Measurements from ENCODE around the gene PRKCB. TPM values are rescaled to one million over a fixed set of nuclear protein-coding genes. Genes with fewer than 3 reads are reported as not detected.
"Not testable (repeated sequence)": the region's sequence is repeated elsewhere in the genome, so short reads cannot be mapped to it uniquely, and the experiment has no call there.

The PRKCB gene
- total RNA-seq, 1 donor from 2014 or later, result 28.7 TPM

DNA sequence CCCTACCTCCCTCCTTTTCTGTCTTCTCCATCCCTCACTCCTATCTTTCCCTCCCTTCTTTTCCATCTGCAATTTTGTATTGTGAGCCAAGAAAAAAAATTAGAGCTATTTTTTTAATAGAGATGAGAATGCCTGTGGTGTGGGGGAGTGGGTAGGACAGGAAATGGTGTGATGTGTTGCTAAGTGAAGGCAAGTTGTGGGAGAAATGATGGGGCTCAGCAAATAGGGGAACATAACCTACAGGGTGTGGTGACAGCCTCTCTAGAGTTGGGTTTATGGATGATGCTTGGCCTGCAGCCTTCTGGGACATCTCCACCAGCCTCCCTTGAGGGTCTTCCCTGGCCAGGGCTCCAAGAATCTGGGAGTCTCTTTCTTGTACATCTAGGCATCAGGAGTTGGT is 257.3 kb downstream of the PRKCB start:
- no peak for DNase-seq (ENCODE audit: low spot score)
- no peaks in the 10 kb centered on the region for H3K27me3 Mint-ChIP-seq (ENCODE audit: unreplicated experiment)
- H3K4me3 Mint-ChIP-seq (ENCODE audit: unreplicated experiment), result no peak overlapping the region
- peaks cover 10% of the 10 kb centered on the region for H3K4me1 Mint-ChIP-seq (ENCODE audit: unreplicated experiment)
- no peak overlapping the region for H3K27ac Mint-ChIP-seq (ENCODE audit: unreplicated experiment)
- TF ChIP-seq, protein P1, sequence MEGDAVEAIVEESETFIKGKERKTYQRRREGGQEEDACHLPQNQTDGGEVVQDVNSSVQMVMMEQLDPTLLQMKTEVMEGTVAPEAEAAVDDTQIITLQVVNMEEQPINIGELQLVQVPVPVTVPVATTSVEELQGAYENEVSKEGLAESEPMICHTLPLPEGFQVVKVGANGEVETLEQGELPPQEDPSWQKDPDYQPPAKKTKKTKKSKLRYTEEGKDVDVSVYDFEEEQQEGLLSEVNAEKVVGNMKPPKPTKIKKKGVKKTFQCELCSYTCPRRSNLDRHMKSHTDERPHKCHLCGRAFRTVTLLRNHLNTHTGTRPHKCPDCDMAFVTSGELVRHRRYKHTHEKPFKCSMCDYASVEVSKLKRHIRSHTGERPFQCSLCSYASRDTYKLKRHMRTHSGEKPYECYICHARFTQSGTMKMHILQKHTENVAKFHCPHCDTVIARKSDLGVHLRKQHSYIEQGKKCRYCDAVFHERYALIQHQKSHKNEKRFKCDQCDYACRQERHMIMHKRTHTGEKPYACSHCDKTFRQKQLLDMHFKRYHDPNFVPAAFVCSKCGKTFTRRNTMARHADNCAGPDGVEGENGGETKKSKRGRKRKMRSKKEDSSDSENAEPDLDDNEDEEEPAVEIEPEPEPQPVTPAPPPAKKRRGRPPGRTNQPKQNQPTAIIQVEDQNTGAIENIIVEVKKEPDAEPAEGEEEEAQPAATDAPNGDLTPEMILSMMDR (IDR thresholded peaks at IDR 0.05; ENCODE audit: unreplicated experiment), result no peak
- peaks cover 17% of the 10 kb centered on the region for H3K9me3 Mint-ChIP-seq (ENCODE audit: unreplicated experiment)
- H3K36me3 Mint-ChIP-seq (ENCODE audit: low read depth, unreplicated experiment), result peaks cover 29% of the 10 kb centered on the region

DNA sequence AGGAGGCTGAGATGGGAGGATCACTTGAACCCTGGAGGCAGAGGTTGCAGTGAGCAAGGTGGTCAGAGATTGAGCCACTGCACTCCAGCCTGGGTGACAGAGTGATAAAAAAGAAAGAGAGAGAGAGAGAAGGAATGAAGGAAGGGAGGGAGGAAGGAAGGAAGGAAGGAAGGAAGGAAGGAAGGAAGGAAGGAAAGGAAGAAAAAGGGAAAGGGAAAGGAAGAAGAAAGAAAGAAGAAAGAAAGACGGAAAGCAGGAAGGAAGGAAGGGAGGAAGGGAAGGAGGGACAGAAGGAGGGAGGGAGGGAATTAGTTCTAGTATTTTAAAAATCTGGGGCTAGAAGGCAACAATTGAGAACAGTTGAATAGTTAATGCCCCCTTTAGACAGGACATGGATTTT is 258.9 kb downstream of the PRKCB start:
- no peak overlapping the region for H3K27ac Mint-ChIP-seq (ENCODE audit: unreplicated experiment)
- H3K36me3 Mint-ChIP-seq (ENCODE audit: low read depth, unreplicated experiment), result peaks cover 29% of the 10 kb centered on the region
- H3K9me3 Mint-ChIP-seq (ENCODE audit: unreplicated experiment), result peaks cover 17% of the 10 kb centered on the region
- peaks cover 8% of the 10 kb centered on the region for H3K4me1 Mint-ChIP-seq (ENCODE audit: unreplicated experiment)
- no peak for DNase-seq (ENCODE audit: low spot score)
- TF ChIP-seq, protein P1 (IDR thresholded peaks at IDR 0.05; ENCODE audit: unreplicated experiment), result no peak
- no peak overlapping the region for H3K4me3 Mint-ChIP-seq (ENCODE audit: unreplicated experiment)
- H3K27me3 Mint-ChIP-seq (ENCODE audit: unreplicated experiment), result no peaks in the 10 kb centered on the region

DNA sequence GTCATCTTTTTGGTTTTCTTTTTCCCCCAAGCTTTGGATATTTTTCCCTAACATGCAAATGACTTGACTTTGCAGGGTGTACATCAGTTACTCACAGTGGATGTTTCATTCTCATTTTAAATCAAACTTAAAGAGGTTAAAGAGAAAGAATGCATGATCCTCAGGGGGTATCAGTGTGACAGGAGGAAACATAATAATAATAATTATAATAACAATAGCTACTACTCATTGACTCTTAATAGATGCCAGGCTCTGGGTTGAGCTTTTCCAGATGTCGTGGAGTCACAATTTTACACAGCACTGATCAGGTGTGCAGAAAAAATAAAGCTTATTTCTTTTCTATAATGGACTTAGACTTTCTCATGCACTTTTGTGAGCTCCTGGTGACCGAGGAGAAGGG is 263.1 kb downstream of the PRKCB start:
- Mint-ChIP-seq H3K27me3 (ENCODE audit: unreplicated experiment) (no peaks in the 10 kb centered on the region), H3K4me3 (ENCODE audit: unreplicated experiment) (no peak overlapping the region), H3K4me1 (ENCODE audit: unreplicated experiment) (peaks cover 8% of the 10 kb centered on the region), H3K27ac (ENCODE audit: unreplicated experiment) (no peak overlapping the region), H3K9me3 (ENCODE audit: unreplicated experiment) (no peaks in the 10 kb centered on the region), H3K36me3 (ENCODE audit: low read depth, unreplicated experiment) (peaks cover 18% of the 10 kb centered on the region)
- TF ChIP-seq, protein P1 (IDR thresholded peaks at IDR 0.05; ENCODE audit: unreplicated experiment), result no peak
- DNase-seq (ENCODE audit: low spot score), result no peak

DNA sequence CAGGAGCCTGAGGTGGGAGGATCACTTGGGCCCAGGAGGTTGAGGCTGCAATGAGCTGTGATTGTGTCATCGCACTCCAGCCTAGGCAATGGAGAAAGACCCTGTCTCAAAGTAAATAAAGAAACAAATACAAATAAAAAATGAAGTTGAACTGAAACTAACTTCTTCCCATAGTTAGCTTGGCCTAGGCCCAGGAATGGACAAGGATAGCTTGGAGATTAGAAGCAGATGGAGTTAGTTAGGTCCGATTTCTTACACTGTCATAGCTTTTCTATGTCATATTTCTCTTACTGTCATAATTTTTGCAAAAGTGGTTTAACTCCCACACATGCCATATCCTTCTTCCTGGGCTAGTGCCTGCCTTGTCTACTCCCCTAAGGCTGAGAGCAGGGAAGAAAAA is 265.6 kb downstream of the PRKCB start:
- TF ChIP-seq, protein P1 (IDR thresholded peaks at IDR 0.05; ENCODE audit: unreplicated experiment), result no peak
- H3K36me3 Mint-ChIP-seq (ENCODE audit: low read depth, unreplicated experiment), result peaks cover 4% of the 10 kb centered on the region
- H3K9me3 Mint-ChIP-seq (ENCODE audit: unreplicated experiment), result no peaks in the 10 kb centered on the region
- no peak overlapping the region for H3K4me3 Mint-ChIP-seq (ENCODE audit: unreplicated experiment)
- no peaks in the 10 kb centered on the region for H3K27me3 Mint-ChIP-seq (ENCODE audit: unreplicated experiment)
- no peak overlapping the region for H3K27ac Mint-ChIP-seq (ENCODE audit: unreplicated experiment)
- peaks cover 8% of the 10 kb centered on the region for H3K4me1 Mint-ChIP-seq (ENCODE audit: unreplicated experiment)
- DNase-seq (ENCODE audit: low spot score), result no peak

DNA sequence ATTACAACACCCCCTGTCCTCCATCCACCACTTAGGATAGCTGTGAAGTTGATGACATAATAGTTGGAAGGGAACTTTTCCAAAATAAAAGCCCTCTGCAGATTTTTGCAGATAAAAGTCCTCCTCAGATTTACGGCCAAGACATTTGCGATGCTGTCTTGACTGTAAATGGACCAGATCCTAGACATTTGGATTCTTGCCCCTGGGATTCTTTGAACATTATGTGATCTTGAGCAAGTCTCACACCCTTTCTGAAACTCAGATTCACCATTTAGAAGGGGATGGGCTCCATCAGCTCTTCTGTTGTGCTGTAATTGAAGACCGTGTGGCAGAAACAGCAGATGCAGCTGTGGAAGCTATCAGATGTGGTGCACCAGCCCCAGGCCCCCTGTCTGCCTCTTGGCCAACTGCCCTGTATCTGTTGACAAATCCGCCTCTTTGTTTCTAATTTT is 266.5 kb downstream of the PRKCB start:
- Mint-ChIP-seq H3K9me3 (ENCODE audit: unreplicated experiment) (no peaks in the 10 kb centered on the region), H3K27ac (ENCODE audit: unreplicated experiment) (no peak overlapping the region), H3K36me3 (ENCODE audit: low read depth, unreplicated experiment) (peaks cover 4% of the 10 kb centered on the region), H3K4me3 (ENCODE audit: unreplicated experiment) (no peak overlapping the region), H3K27me3 (ENCODE audit: unreplicated experiment) (no peaks in the 10 kb centered on the region), H3K4me1 (ENCODE audit: unreplicated experiment) (peaks cover 8% of the 10 kb centered on the region)
- DNase-seq (ENCODE audit: low spot score), result no peak
- TF ChIP-seq, protein P1 (IDR thresholded peaks at IDR 0.05; ENCODE audit: unreplicated experiment), result no peak

DNA sequence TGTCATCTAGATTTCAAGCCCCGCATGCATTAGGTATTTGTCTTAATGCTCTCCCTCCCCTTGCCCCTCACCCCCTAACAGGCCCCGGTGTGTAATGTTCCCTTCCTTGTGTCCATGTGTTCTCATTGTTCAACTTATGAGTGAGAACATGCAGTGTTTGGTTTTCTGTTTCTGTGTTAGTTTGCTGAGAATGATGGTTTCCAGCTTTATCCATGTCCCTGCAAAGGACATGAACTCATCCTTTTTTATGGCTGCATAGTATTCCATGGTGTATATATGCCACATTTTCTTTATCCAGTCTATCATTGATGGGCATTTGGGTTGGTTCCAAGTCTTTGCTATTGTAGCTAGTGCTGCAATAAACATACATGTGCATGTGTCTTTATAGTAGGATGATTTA is 269.7 kb downstream of the PRKCB start:
- H3K4me1 Mint-ChIP-seq (ENCODE audit: unreplicated experiment); H3K27ac Mint-ChIP-seq (ENCODE audit: unreplicated experiment); H3K9me3 Mint-ChIP-seq (ENCODE audit: unreplicated experiment); DNase-seq (ENCODE audit: low spot score); H3K36me3 Mint-ChIP-seq (ENCODE audit: low read depth, unreplicated experiment); H3K27me3 Mint-ChIP-seq (ENCODE audit: unreplicated experiment); H3K4me3 Mint-ChIP-seq (ENCODE audit: unreplicated experiment): not testable (repeated sequence)

DNA sequence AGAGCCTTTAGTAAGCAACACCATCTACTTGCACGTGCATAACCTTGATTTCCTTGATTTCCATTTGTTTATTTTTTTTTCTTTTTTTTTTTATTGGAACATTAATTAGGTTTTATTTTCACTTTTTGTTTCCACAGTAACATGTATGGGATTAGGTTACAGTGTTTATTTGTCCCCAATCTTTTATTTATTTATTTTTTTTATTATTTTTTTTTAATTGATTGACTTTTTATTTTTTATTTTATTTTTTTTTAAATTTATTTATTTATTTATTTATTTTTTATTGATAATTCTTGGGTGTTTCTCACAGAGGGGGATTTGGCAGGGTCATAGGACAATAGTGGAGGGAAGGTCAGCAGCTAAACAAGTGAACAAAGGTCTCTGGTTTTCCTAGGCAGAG is 272.3 kb downstream of the PRKCB start:
- not testable (repeated sequence) for H3K36me3 Mint-ChIP-seq (ENCODE audit: low read depth, unreplicated experiment); H3K27me3 Mint-ChIP-seq (ENCODE audit: unreplicated experiment); H3K4me3 Mint-ChIP-seq (ENCODE audit: unreplicated experiment); H3K4me1 Mint-ChIP-seq (ENCODE audit: unreplicated experiment); H3K27ac Mint-ChIP-seq (ENCODE audit: unreplicated experiment); DNase-seq (ENCODE audit: low spot score); H3K9me3 Mint-ChIP-seq (ENCODE audit: unreplicated experiment)
